OCI-LY3 (cell line): Measurements from ENCODE around the gene ZRANB1.

ENCODE experiments used
- H2AFZ ChIP-seq: fragments of 200-600, 300-600 bp; shearing (Covaris generic); 2 replicates; pipeline ENCODE4 v1.6.0; 2014; ENCODE audit warnings: antibody characterized with exemption, low read depth, low read length
- H3K27ac ChIP-seq: fragments of 200-600, 300-600 bp; sonication (generic); 2 replicates; pipeline ENCODE4 v1.5.1; 2014; ENCODE audit warnings: mild to moderate bottlenecking, low read length, moderate library complexity, mixed read lengths
- H3K27me3 ChIP-seq: fragments of 200-600, 300-600 bp; sonication (generic); 2 replicates; pipeline ENCODE4 v1.6.1; 2014; ENCODE audit warnings: low read depth, low read length, mixed read lengths
- H3K36me3 ChIP-seq: fragments of 200-600, 300-600 bp; sonication (generic); replicated peaks from 2 replicates; pipeline ENCODE3; 2014; ENCODE audit warnings: low read depth, low read length, mixed read lengths
- H3K4me1 ChIP-seq: fragments of 300-600, 200-600 bp; sonication (generic); 2 replicates; pipeline ENCODE4 v1.6.1; 2014; ENCODE audit warnings: low read length, mixed read lengths
- H3K4me2 ChIP-seq: fragments of 200-600, 300-600 bp; sonication (generic); 2 replicates; pipeline ENCODE4 v1.6.1; 2014; ENCODE audit warnings: low read length, mixed read lengths
- H3K4me3 ChIP-seq: fragments of 300-600, 200-600 bp; sonication (generic); 2 replicates; pipeline ENCODE4 v1.5.1; 2014; ENCODE audit warnings: antibody characterized with exemption, mild to moderate bottlenecking, low read length, moderate library complexity
- H3K79me2 ChIP-seq: fragments of 300-600, 200-600 bp; shearing (Covaris generic); 2 replicates; pipeline ENCODE4 v1.6.1; 2014; ENCODE audit warnings: mild to moderate bottlenecking, low read length, mixed read lengths
- H3K9ac ChIP-seq: fragments of 300-600, 200-600 bp; shearing (Covaris generic); 2 replicates; pipeline ENCODE4 v1.6.0; 2014; ENCODE audit warnings: mild to moderate bottlenecking, low read length, moderate library complexity
- H3K9me3 ChIP-seq: fragments of 200-600, 300-600 bp; shearing (Covaris generic); 2 replicates; pipeline ENCODE4 v1.6.1; 2014; ENCODE audit warnings: low read length, mixed read lengths; ENCODE audit not compliant: insufficient read depth
- H4K20me1 ChIP-seq: fragments of 200-600, 300-600 bp; sonication (generic); 2 replicates; pipeline ENCODE4 v1.6.1; 2016; ENCODE audit warnings: low read length, mixed read lengths; ENCODE audit not compliant: insufficient read depth
- EZH2phosphoT487 ChIP-seq: fragments of 200-600 bp; shearing (Covaris generic); IDR thresholded peaks from 2 replicates; pipeline ENCODE4 v1.6.1; 2018; ENCODE audit warnings: antibody characterized with exemption, mixed run types, low read depth
- TF ChIP-seq, protein P1 (sequence below): fragments of 200-600, 300-600 bp; sonication (generic); IDR thresholded peaks from 2 replicates; pipeline ENCODE4 v1.5.1; 2014; ENCODE audit warnings: antibody characterized with exemption, low read length, low read depth

Gene ZRANB1

DNA sequence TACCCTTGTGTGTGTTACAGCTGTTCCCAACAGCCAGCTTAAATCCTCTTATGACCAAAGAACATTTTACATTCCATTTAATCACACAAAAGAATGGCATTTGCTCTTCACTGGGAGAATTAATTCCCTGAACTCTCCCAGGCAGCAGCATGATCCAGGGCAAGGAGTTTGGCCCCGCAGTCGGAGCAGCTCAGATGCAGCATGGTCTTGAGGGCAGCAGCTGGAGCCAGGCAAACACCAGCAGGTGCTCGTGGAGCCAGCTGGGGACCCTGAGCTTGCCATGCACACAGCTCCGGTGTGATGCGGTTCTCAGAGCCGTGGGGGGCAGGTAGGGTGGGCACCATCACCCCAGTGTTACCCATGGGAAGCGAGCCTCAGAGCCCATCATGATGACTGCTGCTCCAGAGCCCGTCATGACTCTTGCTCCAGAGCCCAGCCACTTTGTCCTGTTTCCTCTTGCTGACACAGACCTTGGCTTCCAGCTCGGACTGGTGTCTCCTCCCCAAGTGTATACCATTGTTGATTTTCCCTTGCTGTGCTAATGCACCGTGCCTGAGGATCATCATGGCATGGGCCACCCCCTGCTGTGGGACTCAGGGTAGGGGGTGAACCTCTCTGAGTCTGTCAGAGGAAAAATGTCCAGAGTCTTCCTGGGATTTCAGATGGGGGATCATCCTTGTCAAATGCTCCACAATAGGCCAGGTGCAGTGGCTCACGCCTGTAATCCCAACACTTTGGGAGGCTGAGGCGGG lies 75.8 kb downstream of the ZRANB1 start:
- H3K4me2 ChIP-seq: no peak overlapping the region
- no peaks in the 10 kb centered on the region for H3K79me2 ChIP-seq
- no peaks in the 10 kb centered on the region for H4K20me1 ChIP-seq
- H3K4me1 ChIP-seq: no peaks in the 10 kb centered on the region
- no peaks in the 10 kb centered on the region for H3K36me3 ChIP-seq
- no peak overlapping the region for H2AFZ ChIP-seq
- H3K9me3 ChIP-seq: no peaks in the 10 kb centered on the region
- no peak for TF ChIP-seq EZH2phosphoT487
- TF ChIP-seq, protein P1, sequence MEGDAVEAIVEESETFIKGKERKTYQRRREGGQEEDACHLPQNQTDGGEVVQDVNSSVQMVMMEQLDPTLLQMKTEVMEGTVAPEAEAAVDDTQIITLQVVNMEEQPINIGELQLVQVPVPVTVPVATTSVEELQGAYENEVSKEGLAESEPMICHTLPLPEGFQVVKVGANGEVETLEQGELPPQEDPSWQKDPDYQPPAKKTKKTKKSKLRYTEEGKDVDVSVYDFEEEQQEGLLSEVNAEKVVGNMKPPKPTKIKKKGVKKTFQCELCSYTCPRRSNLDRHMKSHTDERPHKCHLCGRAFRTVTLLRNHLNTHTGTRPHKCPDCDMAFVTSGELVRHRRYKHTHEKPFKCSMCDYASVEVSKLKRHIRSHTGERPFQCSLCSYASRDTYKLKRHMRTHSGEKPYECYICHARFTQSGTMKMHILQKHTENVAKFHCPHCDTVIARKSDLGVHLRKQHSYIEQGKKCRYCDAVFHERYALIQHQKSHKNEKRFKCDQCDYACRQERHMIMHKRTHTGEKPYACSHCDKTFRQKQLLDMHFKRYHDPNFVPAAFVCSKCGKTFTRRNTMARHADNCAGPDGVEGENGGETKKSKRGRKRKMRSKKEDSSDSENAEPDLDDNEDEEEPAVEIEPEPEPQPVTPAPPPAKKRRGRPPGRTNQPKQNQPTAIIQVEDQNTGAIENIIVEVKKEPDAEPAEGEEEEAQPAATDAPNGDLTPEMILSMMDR: no peak
- H3K27me3 ChIP-seq: no peaks in the 10 kb centered on the region
- H3K27ac ChIP-seq: no peak overlapping the region
- no peak overlapping the region for H3K4me3 ChIP-seq
- no peak overlapping the region for H3K9ac ChIP-seq

DNA sequence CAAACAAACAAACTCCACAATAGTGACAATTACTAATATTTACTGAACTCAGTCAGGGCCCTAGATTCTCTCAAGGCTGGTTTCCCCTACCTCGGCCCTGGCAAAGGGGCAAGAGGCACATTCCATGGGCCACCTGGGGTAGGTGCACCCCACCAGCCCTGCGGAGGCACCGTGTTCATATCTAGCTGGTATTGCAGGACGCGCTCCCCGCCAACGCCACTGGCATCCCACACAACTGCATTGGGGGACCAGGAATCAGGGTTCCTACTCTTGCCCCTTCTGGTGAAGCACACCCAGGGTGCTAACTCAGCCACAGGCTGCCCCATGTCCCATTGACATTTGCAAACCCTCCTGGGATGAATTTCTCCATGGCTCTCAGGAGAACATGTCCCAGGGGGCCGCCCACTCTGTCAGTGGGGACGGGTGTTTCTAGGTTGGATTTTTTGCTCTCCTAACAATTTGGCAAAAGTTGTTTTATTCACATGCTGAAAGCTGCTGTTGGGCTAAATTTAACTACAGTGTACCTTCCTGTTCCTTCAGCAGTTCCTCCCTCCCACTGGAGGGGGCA lies 76.7 kb downstream of the ZRANB1 start:
- Histone ChIP-seq H3K4me2 (no peak overlapping the region), H3K79me2 (no peaks in the 10 kb centered on the region), H3K36me3 (no peaks in the 10 kb centered on the region)

DNA sequence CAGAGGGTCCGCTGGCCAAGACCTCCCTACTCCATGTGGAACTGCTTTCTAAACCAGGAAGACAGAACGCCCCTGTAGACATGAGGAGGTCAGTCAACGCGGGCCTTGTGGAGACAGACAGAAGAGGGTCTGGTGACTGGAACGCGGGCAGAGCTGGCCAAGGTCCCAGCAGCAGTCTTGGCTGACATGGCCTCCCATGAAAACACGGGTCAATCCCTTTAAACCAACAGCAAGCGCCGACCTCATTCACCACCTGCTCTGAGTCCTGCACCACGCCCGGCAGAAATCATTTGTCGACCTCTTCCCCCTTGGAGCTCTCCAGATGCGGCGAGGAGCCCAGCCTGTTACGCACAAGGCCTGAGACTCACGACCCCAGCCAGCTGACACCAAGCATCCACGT lies 78.5 kb downstream of the ZRANB1 start:
- no peaks in the 10 kb centered on the region for H3K4me1 ChIP-seq
- no peak overlapping the region for H3K4me3 ChIP-seq
- no peak overlapping the region for H3K9ac ChIP-seq
- no peaks in the 10 kb centered on the region for H3K79me2 ChIP-seq
- no peak overlapping the region for H3K4me2 ChIP-seq
- H4K20me1 ChIP-seq: no peaks in the 10 kb centered on the region
- H3K27ac ChIP-seq: no peak overlapping the region
- no peaks in the 10 kb centered on the region for H3K36me3 ChIP-seq
- H3K27me3 ChIP-seq: peaks cover 8% of the 10 kb centered on the region
- no peaks in the 10 kb centered on the region for H3K9me3 ChIP-seq
- TF ChIP-seq EZH2phosphoT487: no peak
- TF ChIP-seq, protein P1: no peak
- no peak overlapping the region for H2AFZ ChIP-seq

More for the DNA sequence above, 76.7 kb downstream of the ZRANB1 start:
- H3K4me1 ChIP-seq: no peaks in the 10 kb centered on the region
- no peaks in the 10 kb centered on the region for H3K9me3 ChIP-seq
- H2AFZ ChIP-seq: no peak overlapping the region
- no peaks in the 10 kb centered on the region for H3K27me3 ChIP-seq
- H3K4me3 ChIP-seq: no peak overlapping the region
- no peak overlapping the region for H3K9ac ChIP-seq
- no peak for TF ChIP-seq EZH2phosphoT487
- TF ChIP-seq, protein P1: no peak
- no peaks in the 10 kb centered on the region for H4K20me1 ChIP-seq
- H3K27ac ChIP-seq: no peak overlapping the region

DNA sequence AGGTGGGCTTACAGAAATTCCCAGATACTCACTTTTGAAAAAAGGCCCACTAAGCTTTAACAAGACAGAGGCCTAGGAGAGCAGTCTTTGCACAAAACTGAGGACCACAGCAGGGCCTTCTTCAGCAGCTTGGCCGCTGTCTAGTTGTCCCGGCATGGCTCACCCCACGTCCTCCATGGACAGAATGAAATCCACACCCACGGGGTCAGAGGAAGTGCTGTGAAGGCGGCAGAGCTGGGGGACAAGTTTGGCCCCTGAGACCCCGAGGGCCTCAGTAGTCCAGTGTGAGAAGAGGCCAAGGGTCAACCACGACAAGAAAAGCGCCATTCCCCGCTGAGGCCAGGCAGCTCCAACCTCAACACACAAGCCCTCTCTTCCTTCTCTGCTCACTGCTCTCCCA lies 78.9 kb downstream of the ZRANB1 start:
- H3K4me2 ChIP-seq: no peak overlapping the region
- H2AFZ ChIP-seq: no peak overlapping the region
- H3K9me3 ChIP-seq: no peaks in the 10 kb centered on the region
- H3K9ac ChIP-seq: no peak overlapping the region
- no peaks in the 10 kb centered on the region for H3K79me2 ChIP-seq
- no peaks in the 10 kb centered on the region for H3K4me1 ChIP-seq
- no peak overlapping the region for H3K4me3 ChIP-seq
- no peaks in the 10 kb centered on the region; the same call in 1 of the 2 replicates for H4K20me1 ChIP-seq
- no peaks in the 10 kb centered on the region for H3K36me3 ChIP-seq
- peaks cover 11% of the 10 kb centered on the region for H3K27me3 ChIP-seq
- H3K27ac ChIP-seq: no peak overlapping the region
- TF ChIP-seq, protein P1: no peak
- no peak for TF ChIP-seq EZH2phosphoT487
